IMR-90 (cell line): ENCODE data around the gene OLFML1. TPM values are rescaled to one million over a fixed set of nuclear protein-coding genes. Genes with fewer than 3 reads are reported as not detected.

ENCODE experiments used
- ATAC-seq: fragments of 200-7000 bp; cut with Tn5 transposase; 2 replicates; pipeline ENCODE4 v1.9.1; 2020; ENCODE audit warnings: low read depth, mild to moderate bottlenecking, moderate library complexity
- BruUV-seq: library from RNA; stranded (reverse); fragments of 400-500 nt; replicated peaks from 2 replicates; lab custom pipeline; 2021; lab: Mats Ljungman, UMichigan
- CTCF ChIA-PET: fragments of 300-600 bp; formaldehyde crosslinking; extraction: SDS; loops from one replicate; lab custom pipeline; 2021; ENCODE audit warnings: antibody characterized with exemption; lab: Yijun Ruan, JAX
- POLR2A ChIA-PET: fragments of 300-600 bp; sonication (Branson Sonifier 250); formaldehyde crosslinking; loops from one replicate; lab custom pipeline; 2022; ENCODE audit warnings: antibody characterized with exemption; ENCODE audit not compliant: unreplicated experiment; lab: Charles Lee
- DNase-seq: peaks from one replicate; pipeline ENCODE4 v3.0.0; 2013
- H2AFZ ChIP-seq: replicated peaks from 2 replicates; pipeline ENCODE3; 2013; ENCODE audit warnings: low read length, mild to moderate bottlenecking; ENCODE audit not compliant: poor library complexity
- H2AK5ac ChIP-seq: 2 replicates; pipeline ENCODE4 v1.6.1; 2013; ENCODE audit warnings: low read depth, low read length, inconsistent platforms
- H2AK9ac ChIP-seq: replicated peaks from 2 replicates; pipeline ENCODE3; 2013; ENCODE audit warnings: mild to moderate bottlenecking, low read depth, low read length, moderate library complexity; ENCODE audit not compliant: poor library complexity
- H2BK120ac ChIP-seq: 2 replicates; pipeline ENCODE4 v1.6.1; 2013; ENCODE audit warnings: low read depth, low read length, inconsistent platforms
- H2BK15ac ChIP-seq: 3 replicates; pipeline ENCODE4 v1.6.1; 2013; ENCODE audit warnings: low read depth, low read length, inconsistent platforms
- H2BK20ac ChIP-seq: 2 replicates; pipeline ENCODE4 v1.6.1; 2013; ENCODE audit warnings: low read depth, mild to moderate bottlenecking, inconsistent platforms, low read length, moderate library complexity
- H2BK5ac ChIP-seq: 2 replicates; pipeline ENCODE4 v1.6.1; 2013; ENCODE audit warnings: mild to moderate bottlenecking, low read depth, low read length, inconsistent platforms; ENCODE audit not compliant: poor library complexity, severe bottlenecking
- H3K14ac ChIP-seq: replicated peaks from 2 replicates; pipeline ENCODE4 v1.6.1; 2013; ENCODE audit warnings: low read depth, low read length, inconsistent platforms
- H3K18ac ChIP-seq: 2 replicates; pipeline ENCODE4 v1.6.1; 2013; ENCODE audit warnings: low read depth, low read length, control low read depth
- H3K23ac ChIP-seq: 2 replicates; pipeline ENCODE4 v1.6.1; 2013; ENCODE audit warnings: low read depth, low read length, inconsistent platforms
- H3K27ac ChIP-seq: 2 replicates; pipeline ENCODE4 v1.5.1; 2013; ENCODE audit warnings: mild to moderate bottlenecking, control low read depth, low read length; ENCODE audit not compliant: insufficient read depth
- H3K27me3 ChIP-seq: 2 replicates; pipeline ENCODE4 v1.6.1; 2013; ENCODE audit warnings: low read length; ENCODE audit not compliant: control insufficient read depth, insufficient read depth
- H3K36me3 ChIP-seq: 2 replicates; pipeline ENCODE4 v1.6.1; 2013; ENCODE audit warnings: low read length, mixed read lengths; ENCODE audit not compliant: control insufficient read depth, insufficient read depth
- H3K4ac ChIP-seq: 2 replicates; pipeline ENCODE4 v1.6.1; 2013; ENCODE audit warnings: low read depth, low read length, inconsistent platforms
- H3K4me1 ChIP-seq: 2 replicates; pipeline ENCODE4 v1.6.1; 2013; ENCODE audit warnings: low read length, mixed read lengths; ENCODE audit not compliant: control insufficient read depth, insufficient read depth
- H3K4me2 ChIP-seq: 2 replicates; pipeline ENCODE4 v1.6.1; 2013; ENCODE audit warnings: low read depth, mild to moderate bottlenecking, control low read depth, low read length, moderate library complexity
- H3K4me3 ChIP-seq: 2 replicates; pipeline ENCODE4 v1.5.1; 2013; ENCODE audit warnings: low read depth, mild to moderate bottlenecking, control low read depth, low read length, moderate library complexity; ENCODE audit not compliant: insufficient read depth
- H3K56ac ChIP-seq: 2 replicates; pipeline ENCODE4 v1.6.1; 2013; ENCODE audit warnings: low read length, inconsistent platforms; ENCODE audit not compliant: insufficient read depth; ENCODE audit errors: extremely low read depth
- H3K79me1 ChIP-seq, 2 experiments: 2 replicates each; pipeline ENCODE4 v1.6.1; 2013; ENCODE audit warnings: low read length in 2 of 2, inconsistent platforms in 1 of 2, low read depth in 1 of 2
- H3K9ac ChIP-seq: 2 replicates; pipeline ENCODE4 v1.6.1; 2013; ENCODE audit warnings: low read depth, low read length, control low read depth
- H3K9me1 ChIP-seq: 2 replicates; pipeline ENCODE4 v1.6.1; 2013; ENCODE audit warnings: low read length, inconsistent platforms; ENCODE audit not compliant: insufficient read depth
- H3K9me3 ChIP-seq: 2 replicates; pipeline ENCODE4 v1.6.1; 2013; ENCODE audit warnings: low read length; ENCODE audit not compliant: control insufficient read depth, insufficient read depth
- H4K20me1 ChIP-seq: 2 replicates; pipeline ENCODE4 v1.6.1; 2013; ENCODE audit warnings: low read length, inconsistent platforms; ENCODE audit not compliant: insufficient read depth
- H4K5ac ChIP-seq: 2 replicates; pipeline ENCODE4 v1.6.1; 2013; ENCODE audit warnings: mild to moderate bottlenecking, low read depth, low read length, control low read depth
- H4K8ac ChIP-seq, 2 experiments: 2 replicates each; pipeline ENCODE4 v1.6.1; 2013; ENCODE audit warnings: low read depth in 2 of 2, low read length in 2 of 2, control low read depth in 1 of 2, inconsistent platforms in 1 of 2
- H4K91ac ChIP-seq: 2 replicates; pipeline ENCODE4 v1.6.1; 2013; ENCODE audit warnings: low read depth, low read length, inconsistent platforms; ENCODE audit not compliant: insufficient read depth
- POLR2A ChIP-seq: IDR thresholded peaks from 2 replicates; pipeline ENCODE4 v1.6.1; 2012; ENCODE audit warnings: mild to moderate bottlenecking, low read depth, low read length
- RCOR1 ChIP-seq: IDR thresholded peaks from 2 replicates; pipeline ENCODE4 v1.6.1; 2012; ENCODE audit warnings: mild to moderate bottlenecking, low read length, improper control_type of control experiment; ENCODE audit not compliant: insufficient replicate concordance
- SMC3 ChIP-seq: fragments of 150-350 bp; IDR thresholded peaks from 2 replicates; pipeline ENCODE4 v1.6.1; 2016; ENCODE audit warnings: low read depth, mild to moderate bottlenecking, antibody characterized with exemption, low read length, moderate library complexity
- WGBS, 2 experiments: methylation state at CpG; one replicate each; pipeline versions ENCODE4 v1.1.5 to v1.1.7; 2013; ENCODE audit warnings: missing lambda C conversion rate in 2 of 2; ENCODE audit not compliant: insufficient read length in 1 of 2; ENCODE audit errors: extremely low coverage in 2 of 2; 5-methylcytosine and 5-hydroxymethylcytosine counted together
- dilution Hi-C: fragments of 300-500 bp; cut with HindIII; formaldehyde crosslinking; loops from one replicate; pipeline ENCODE4 v1.14.3; 2018; ENCODE audit warnings: low sequenced_read_pairs; ENCODE audit not compliant: unreplicated experiment
- in situ Hi-C: fragments of 300-500 bp; cut with MboI; formaldehyde crosslinking; loops from 3 replicates; pipeline ENCODE4 v1.14.3; 2019; ENCODE audit warnings: low sequenced_read_pairs, inconsistent platforms, mixed read lengths
- intact Hi-C: fragments of 100-400 bp; cut with micrococcal nuclease; formaldehyde crosslinking; loops from 2 replicates; pipeline ENCODE4 v1.10.0; 2022
- polyA plus RNA-seq, 3 experiments: library from polyadenylated mRNA; depleted of rRNA; stranded (reverse); fragments of >200 nt; gene quantifications; 2 replicates each; pipeline ENCODE4 v1.2.3, GENCODE V29; 2012; ENCODE audit warnings: low replicate concordance in 1 of 3
- total RNA-seq: library from RNA; depleted of rRNA; stranded (reverse); fragments of >200 nt; gene quantifications from 2 replicates; pipeline ENCODE4 v1.2.3, GENCODE V29; 2012

OLFML1 gene
- total and polyA plus RNA-seq, 2 of the 4 experiments (the other 2 are of a cell fraction), result 0.10 to 0.18 TPM

DNA sequence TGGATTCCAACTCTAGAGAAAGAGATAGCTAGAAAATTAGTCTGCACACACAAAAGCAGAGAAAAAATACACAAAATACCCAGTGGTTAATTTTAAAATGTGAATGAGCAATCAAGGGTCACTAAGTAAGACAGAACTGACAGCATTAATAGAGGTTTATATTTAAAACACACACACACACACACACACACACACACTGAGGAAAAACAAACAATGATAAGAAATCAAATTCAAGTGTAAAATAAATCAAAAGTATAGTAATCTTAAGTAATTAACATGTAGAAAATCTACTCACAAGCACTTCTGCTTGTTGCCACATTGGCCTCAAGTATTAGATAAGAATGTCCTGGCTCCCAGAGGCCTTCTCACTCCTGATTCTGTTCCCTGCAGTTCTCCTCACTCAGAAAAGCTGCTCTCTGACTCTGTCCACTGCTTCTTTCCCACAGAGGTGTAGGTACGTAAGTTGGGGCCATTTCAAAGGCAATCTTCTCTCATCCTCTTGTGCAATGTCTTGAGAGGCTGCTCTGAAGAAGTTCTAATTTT lies 33.3 kb upstream of the OLFML1 start:
- in situ Hi-C loops (no loop called here), dilution Hi-C loops (no loop called here), intact Hi-C loops (no loop called here)
- Histone ChIP-seq H2BK15ac (no peak overlapping the region), H3K14ac (no peak overlapping the region), H3K79me1 (no peaks in the 10 kb centered on the region), H3K9me1 (no peaks in the 10 kb centered on the region), H3K27me3 (peaks cover 1% of the 10 kb centered on the region), H4K91ac (no peak overlapping the region), H2BK5ac (no peak overlapping the region), H2BK120ac (no peak overlapping the region), H3K56ac (no peak overlapping the region), H2AFZ (no peak overlapping the region), H3K4me1 (no peaks in the 10 kb centered on the region), H3K4ac (no peak overlapping the region), H4K5ac (no peak overlapping the region), H2BK20ac (no peak overlapping the region), H3K27ac (no peak overlapping the region), H4K8ac (no peak overlapping the region), H3K18ac (no peak overlapping the region), H2AK5ac (no peak overlapping the region), H3K9me3 (no peaks in the 10 kb centered on the region), H3K9ac (no peak overlapping the region), H3K36me3 (no peaks in the 10 kb centered on the region), H2AK9ac (no peak overlapping the region), H3K4me3 (no peak overlapping the region), H4K20me1 (no peaks in the 10 kb centered on the region), H3K4me2 (no peak overlapping the region), H3K23ac (no peak overlapping the region)
- no peak for TF ChIP-seq POLR2A
- no peak for TF ChIP-seq RCOR1
- TF ChIP-seq SMC3, result no peak
- ATAC-seq, result no peak
- no CpG with 5 or more reads among the region's 1 CpG for WGBS, 2 experiments
- no peak for DNase-seq
- CTCF ChIA-PET, result no interaction called here
- POLR2A ChIA-PET, result no interaction called here
- no TSS peak for BruUV-seq
